LNCaP clone FGC (cell line): Measurements from ENCODE around the gene B3GAT1.

Experiments used
- DNase-seq: peaks from one replicate; pipeline ENCODE4 v3.0.0-alpha.2; 2011; ENCODE audit warnings: low read depth
- H3K4me3 ChIP-seq: 2 replicates; pipeline ENCODE4 v1.5.1; 2011; ENCODE audit warnings: mild to moderate bottlenecking, low read depth, low read length, control low read depth
- TF ChIP-seq, protein P1 (sequence below): IDR thresholded peaks from 2 replicates; pipeline ENCODE4 v1.5.1; 2012; ENCODE audit warnings: mild to moderate bottlenecking; ENCODE audit not compliant: control insufficient read depth, insufficient read depth; ENCODE audit errors: extremely low read depth

Gene B3GAT1

DNA sequence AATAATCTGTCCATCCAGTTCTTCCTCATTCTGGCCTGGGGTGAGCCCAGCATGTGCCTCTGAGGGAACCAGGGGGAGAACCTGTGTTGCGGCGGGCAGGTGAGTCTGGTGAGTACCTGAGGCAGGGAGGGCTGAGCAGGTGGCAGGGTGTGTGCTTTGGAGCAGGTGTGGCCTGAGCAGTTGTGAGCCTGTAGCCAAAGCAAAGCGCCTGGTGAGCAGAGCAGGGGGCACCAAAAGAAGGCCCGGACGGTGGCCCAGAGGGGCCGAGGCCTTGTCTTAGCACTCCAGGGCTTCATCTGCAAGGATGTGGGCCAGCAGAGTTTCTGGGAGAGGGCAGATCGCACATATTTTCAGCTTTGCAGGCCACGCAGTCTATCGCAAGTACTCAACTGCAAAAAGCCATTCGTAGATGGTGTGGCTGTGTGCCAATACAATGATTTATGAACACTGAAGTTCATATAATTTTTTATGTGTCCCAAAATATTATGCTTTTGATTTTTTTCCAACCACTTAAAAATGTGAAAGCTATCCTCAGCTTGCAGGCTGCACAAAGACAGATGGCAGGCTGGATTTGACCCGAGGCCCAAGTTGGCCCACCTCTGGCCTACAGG is 71.6 kb downstream of the B3GAT1 start:
- no peak for DNase-seq
- no peak overlapping the region for H3K4me3 ChIP-seq
- TF ChIP-seq, protein P1, sequence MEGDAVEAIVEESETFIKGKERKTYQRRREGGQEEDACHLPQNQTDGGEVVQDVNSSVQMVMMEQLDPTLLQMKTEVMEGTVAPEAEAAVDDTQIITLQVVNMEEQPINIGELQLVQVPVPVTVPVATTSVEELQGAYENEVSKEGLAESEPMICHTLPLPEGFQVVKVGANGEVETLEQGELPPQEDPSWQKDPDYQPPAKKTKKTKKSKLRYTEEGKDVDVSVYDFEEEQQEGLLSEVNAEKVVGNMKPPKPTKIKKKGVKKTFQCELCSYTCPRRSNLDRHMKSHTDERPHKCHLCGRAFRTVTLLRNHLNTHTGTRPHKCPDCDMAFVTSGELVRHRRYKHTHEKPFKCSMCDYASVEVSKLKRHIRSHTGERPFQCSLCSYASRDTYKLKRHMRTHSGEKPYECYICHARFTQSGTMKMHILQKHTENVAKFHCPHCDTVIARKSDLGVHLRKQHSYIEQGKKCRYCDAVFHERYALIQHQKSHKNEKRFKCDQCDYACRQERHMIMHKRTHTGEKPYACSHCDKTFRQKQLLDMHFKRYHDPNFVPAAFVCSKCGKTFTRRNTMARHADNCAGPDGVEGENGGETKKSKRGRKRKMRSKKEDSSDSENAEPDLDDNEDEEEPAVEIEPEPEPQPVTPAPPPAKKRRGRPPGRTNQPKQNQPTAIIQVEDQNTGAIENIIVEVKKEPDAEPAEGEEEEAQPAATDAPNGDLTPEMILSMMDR = no peak

DNA sequence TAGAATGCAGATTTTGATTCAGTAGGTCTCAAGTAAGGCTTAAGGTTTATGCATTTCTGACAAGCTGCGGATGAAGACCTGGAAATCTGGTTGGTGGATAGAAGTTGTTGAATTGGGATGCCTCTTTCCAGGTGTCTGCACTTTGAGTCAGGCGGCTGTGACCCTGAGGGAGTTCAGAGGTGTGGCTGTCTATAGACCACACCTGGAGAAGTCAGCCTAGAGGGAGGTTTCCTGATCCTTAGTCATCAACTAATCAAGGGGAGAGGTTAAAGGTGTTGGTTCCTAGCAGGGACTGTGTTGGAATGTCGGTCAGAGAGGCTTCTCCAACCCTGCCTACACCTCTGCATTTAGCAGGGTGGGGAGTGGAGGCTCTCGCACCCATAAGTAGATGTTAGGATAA is 72.3 kb downstream of the B3GAT1 start:
- DNase-seq = no peak
- H3K4me3 ChIP-seq = no peak overlapping the region
- TF ChIP-seq, protein P1 = no peak

DNA sequence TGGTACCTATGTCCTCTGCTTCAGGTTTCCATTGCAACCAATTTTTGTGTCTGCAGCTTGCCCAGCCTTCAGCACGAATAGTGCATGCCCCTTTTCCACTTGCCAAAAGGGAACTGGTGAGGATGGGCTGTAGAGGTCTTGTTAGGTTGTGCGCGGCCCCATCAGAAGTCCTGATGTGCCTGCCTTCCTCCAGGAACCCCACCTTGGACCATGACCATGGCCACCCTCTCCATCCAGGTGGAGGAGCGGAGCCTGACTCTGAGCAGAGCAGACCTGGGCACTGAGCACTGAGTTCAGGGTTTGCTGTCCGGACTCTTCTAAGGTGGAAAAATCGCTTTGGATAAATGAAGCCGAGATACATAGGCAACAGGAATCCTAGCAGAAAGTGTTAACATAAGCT is 73.4 kb downstream of the B3GAT1 start:
- H3K4me3 ChIP-seq = no peak overlapping the region
- TF ChIP-seq, protein P1 = no peak
- DNase-seq = no peak

DNA sequence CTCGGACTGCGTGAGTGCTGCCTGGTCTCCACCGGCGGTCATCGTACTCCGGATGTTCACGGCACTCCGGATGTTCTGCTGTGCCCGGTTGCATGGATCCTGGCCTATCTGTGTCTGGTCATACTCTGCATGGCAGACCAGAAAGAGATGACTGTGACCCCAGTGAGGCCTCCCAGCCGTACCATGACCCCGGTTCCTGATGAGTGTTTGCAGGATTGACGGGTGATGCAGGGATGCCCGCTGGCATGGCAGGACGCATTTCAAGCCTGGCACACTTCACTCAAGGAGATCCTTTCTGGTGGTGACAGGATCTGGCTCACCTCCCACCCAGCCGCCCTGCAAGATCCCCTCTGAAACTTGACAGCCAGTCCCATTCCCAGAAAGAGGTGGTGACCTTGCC is 74.0 kb downstream of the B3GAT1 start:
- DNase-seq = no peak
- H3K4me3 ChIP-seq = no peak overlapping the region

DNA sequence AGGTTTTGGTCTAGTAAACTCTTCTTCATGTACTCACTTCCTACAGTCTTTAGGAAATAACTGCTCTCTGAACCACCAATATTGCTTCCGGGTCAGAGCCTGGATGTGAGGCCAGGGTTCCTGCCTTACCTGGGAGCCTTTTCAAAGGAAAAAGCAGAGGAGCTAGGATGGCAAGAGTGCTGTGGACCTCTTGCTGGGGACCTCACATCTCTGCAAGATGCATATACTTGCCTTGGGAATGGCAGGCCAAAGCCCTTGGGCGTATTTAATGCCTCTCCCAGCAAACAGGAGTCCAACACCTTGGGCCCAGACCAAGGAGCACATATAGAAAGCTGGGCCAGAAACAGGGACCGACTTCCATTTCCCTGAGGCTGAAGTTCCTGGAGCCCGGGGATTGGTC is 75.0 kb downstream of the B3GAT1 start:
- TF ChIP-seq, protein P1 = no peak
- no peak for DNase-seq
- H3K4me3 ChIP-seq = no peak overlapping the region

More for the DNA sequence above, 74.0 kb downstream of the B3GAT1 start:
- TF ChIP-seq, protein P1 = no peak

DNA sequence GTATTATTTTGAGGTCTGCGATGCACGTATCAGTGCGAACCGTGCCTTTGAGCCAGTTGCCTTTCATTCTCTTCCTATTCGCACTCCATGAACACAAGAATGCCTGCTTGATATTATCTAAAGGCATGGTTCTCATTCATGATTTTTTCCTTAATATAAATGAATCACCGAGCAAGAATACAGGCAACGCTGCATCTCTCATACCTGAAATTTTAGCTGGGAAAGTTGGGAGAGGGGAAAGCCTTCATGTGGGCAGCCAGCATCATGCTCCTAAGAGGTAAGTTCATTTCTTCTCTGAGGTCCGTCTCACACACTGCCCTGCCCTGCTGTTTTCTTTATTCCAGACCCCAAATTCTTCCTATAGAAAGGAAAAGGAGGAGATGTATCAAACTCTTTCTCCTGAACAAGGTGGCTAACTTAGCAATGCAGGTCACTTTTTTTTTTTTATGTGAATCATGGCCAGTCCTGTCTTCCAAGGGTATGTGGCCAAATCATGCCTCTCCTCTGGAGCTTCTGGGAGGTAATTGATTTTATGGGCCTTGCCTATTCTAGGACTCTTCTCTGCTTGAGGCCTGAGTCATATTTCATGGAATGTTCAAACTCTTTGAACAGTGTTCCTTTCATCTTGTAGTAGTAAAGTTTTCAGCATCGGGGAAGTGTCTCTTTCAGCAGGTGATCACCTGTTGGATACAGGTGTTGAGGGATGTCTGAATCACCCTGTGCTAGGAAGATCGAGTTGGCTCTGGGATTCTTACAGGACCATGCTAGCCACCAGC is 77.1 kb downstream of the B3GAT1 start:
- no peak overlapping the region for H3K4me3 ChIP-seq
- TF ChIP-seq, protein P1 = no peak

More for the DNA sequence above, 77.1 kb downstream of the B3GAT1 start:
- DNase-seq = no peak
